ENCODE data around the gene ZSCAN26. TPM values are rescaled to one million over a fixed set of nuclear protein-coding genes. Genes with fewer than 3 reads are reported as not detected.

Gene ZSCAN26
- polyA plus RNA-seq, 1 of the 3 experiments (the other 2 are of a cell fraction): 11.0 TPM

DNA sequence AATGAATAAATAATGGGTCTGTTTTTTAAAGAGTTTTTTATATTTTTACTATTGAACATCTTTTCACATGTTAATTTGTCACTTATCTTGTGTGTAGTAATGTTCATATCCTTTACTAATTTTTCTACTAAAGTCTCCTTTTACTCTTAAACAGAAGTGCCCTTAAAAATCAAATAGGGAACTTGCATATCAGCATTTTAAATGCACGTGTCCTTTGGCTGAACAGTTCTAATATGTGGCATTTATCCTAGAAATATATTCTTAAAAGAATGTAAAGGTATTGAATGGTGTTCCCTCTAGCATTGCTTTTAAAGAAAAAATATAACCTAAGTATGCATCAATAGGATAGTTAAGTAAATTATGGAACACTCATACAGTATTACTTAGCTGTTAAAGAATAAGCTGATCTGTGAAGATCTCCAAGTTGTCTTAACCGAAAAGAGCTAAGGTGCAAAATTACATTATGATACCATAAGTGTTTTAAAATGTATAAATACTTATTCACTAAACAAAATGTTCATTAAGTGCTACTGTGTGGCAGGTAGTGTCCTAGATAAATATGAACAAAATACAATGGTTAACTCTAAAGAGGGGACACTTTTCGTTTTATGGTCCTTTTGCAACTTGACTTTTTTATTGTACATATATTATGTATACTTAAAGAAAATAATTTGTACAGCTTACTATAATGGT is 13.8 kb downstream of the ZSCAN26 start:
- Histone ChIP-seq H3F3A (replicated peaks; ENCODE audit: insufficient read depth) (peaks cover 8% of the 10 kb centered on the region), H3K4me1 (ENCODE audit: control insufficient read depth in 1 of 2, insufficient read depth in 2 of 2, low read depth in 1 of 2, low read length in 1 of 2) (peaks cover 0 to 7% of the 10 kb centered on the region in 2 experiments; a peak in 2 of 4 replicates), H3K36me3 (replicated peaks in 1 of 2; ENCODE audit: control insufficient read depth in 1 of 2, insufficient read depth in 2 of 2, low read length in 1 of 2) (peaks cover 29 to 38% of the 10 kb centered on the region in 2 experiments), H3K79me2 (ENCODE audit: insufficient read depth) (peaks cover 22% of the 10 kb centered on the region; the same call in 1 of the 2 replicates), H3K27ac (ENCODE audit: low read depth in 2 of 2, low read length in 1 of 2) (peak overlapping the region; percentile 35 to 62; a peak in 2 of 4 replicates), H3K4me3 (ENCODE audit: low read depth in 2 of 2, low read length in 1 of 2) (peak overlapping the region; percentile 93 to 98), H3K9me3 (no peaks in the 10 kb centered on the region), H3K9me2 (no peaks in the 10 kb centered on the region), H3K27me3 (ENCODE audit: insufficient read depth) (no peaks in the 10 kb centered on the region), H3K4me2 (peak overlapping the region; percentile 91), H4K20me1 (ENCODE audit: insufficient read depth) (no peaks in the 10 kb centered on the region), H2AFZ (ENCODE audit: low read depth) (peak overlapping the region; percentile 99), H3K9ac (peak overlapping the region; percentile 72)
- WGBS (ENCODE audit: low lambda C conversion rate): 37% methylated on average over 3 of the region's 3 CpGs
- no peak for DNase-seq
- ChIA-PET POLR2A (interaction anchor here (0.8 to 2.8 kb wide), 8 partner anchors 13 to 176 kb away, joined by 3 to 22 read pairs (median 6); partner anchors contain the start of genes ZKSCAN3, ZSCAN26 and ZSCAN31), CTCF (interaction anchor here (0.6 to 1.9 kb wide), 7 partner anchors 14 to 152 kb away, joined by 3 to 10 read pairs (median 3); partner anchors contain the start of gene ZSCAN26)
- no peak for TF ChIP-seq RXRA (IDR thresholded peaks at IDR 0.05; ENCODE audit: borderline replicate concordance, low read depth)
- no peak for TF ChIP-seq SIN3A (IDR thresholded peaks at IDR 0.05; ENCODE audit: borderline replicate concordance, low read depth, low read length)
- TF ChIP-seq EZH2phosphoT487 (IDR thresholded peaks at IDR 0.05; ENCODE audit: borderline replicate concordance, low read depth): no peak

DNA sequence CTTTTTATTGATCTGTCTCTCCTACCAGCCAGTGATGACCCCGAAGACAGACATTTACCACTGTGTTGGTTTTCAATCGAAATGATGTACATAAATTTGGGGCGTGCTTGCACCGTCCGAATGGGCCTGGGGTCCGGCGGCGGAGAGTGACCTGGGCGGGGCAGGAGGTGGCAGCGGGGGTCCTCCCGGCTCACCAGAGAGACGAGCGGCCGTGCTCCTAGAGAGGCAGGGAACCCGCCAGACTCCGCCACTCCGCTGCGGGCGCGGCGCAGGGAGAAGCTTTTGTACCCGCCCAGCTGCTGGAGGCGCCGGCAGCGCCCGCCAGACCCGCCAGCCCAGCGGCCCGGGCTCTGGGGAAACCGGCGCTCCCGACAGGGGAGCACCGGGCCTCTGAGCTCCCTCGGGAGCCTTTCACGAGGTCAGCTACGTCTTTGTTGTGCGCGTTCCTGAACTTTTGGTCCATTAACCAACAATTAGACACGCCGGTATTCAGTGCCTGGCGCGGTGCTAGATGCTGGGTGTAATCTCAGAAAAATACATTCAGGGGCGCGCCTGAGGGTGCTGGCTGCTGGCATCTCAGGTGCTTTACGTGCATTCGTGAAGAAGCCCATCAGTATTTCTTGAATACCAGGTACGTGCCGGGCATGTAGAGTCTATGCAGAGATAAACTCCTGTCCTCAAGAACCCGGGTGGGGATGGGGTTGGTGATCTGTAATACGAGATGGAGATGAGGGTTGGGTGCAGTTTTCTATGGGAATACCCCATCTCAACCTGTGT is 14.5 kb downstream of the ZSCAN26 start, which contains the start of gene PGBD1:
PGBD1 (plus strand) TSS at position 285 of the 777 bp plus-strand sequence. CDS start 2,242 bp downstream, outside the sequence.
- Histone ChIP-seq H3F3A (replicated peaks; ENCODE audit: insufficient read depth) (peaks cover 8% of the 10 kb centered on the region), H3K27ac (ENCODE audit: low read depth in 2 of 2, low read length in 1 of 2) (peak within 1 kb of the TSS; percentile 35 to 83; a peak in 3 of 4 replicates), H3K27me3 (ENCODE audit: insufficient read depth) (no peaks in the 10 kb centered on the region), H3K36me3 (replicated peaks in 1 of 2; ENCODE audit: control insufficient read depth in 1 of 2, insufficient read depth in 2 of 2, low read length in 1 of 2) (peaks cover 29 to 39% of the 10 kb centered on the region in 2 experiments), H3K4me1 (ENCODE audit: control insufficient read depth in 1 of 2, insufficient read depth in 2 of 2, low read depth in 1 of 2, low read length in 1 of 2) (peaks cover 0 to 7% of the 10 kb centered on the region in 2 experiments; a peak in 2 of 4 replicates), H3K9ac (peak within 1 kb of the TSS; percentile 72), H3K9me2 (no peaks in the 10 kb centered on the region), H3K4me3 (ENCODE audit: low read depth in 2 of 2, low read length in 1 of 2) (peak within 1 kb of the TSS; percentile 93 to 98), H3K79me2 (ENCODE audit: insufficient read depth) (peaks cover 22% of the 10 kb centered on the region; the same call in 1 of the 2 replicates), H3K4me2 (peak within 1 kb of the TSS; percentile 91), H2AFZ (ENCODE audit: low read depth) (peak within 1 kb of the TSS; percentile 99), H4K20me1 (ENCODE audit: insufficient read depth) (no peaks in the 10 kb centered on the region), H3K9me3 (no peaks in the 10 kb centered on the region)
- CTCF ChIA-PET: interaction anchor here (0.9 to 1.9 kb wide), 6 partner anchors 14 to 153 kb away, joined by 3 to 10 read pairs (median 4); partner anchors contain the start of gene ZSCAN26
- DNase-seq: peak; percentile 92
- POLR2A ChIA-PET: interaction anchor here (0.8 to 2.8 kb wide), 9 partner anchors 11 to 177 kb away, joined by 3 to 22 read pairs (median 4); partner anchors contain the start of genes ZKSCAN3, ZSCAN26 and ZSCAN31
- 2% methylated on average over 11 of the region's 50 CpGs for WGBS (ENCODE audit: low lambda C conversion rate)
- TF ChIP-seq YY1 (IDR thresholded peaks at IDR 0.05; ENCODE audit: low read depth): peak; percentile 42
- peak; percentile 90 for TF ChIP-seq TAF1 (IDR thresholded peaks at IDR 0.05; ENCODE audit: borderline replicate concordance, low read depth, low read length)
- TF ChIP-seq TEAD4 (IDR thresholded peaks at IDR 0.05; ENCODE audit: borderline replicate concordance, insufficient read depth): no peak
- peak; percentile 79 for TF ChIP-seq POLR2AphosphoS5 (IDR thresholded peaks at IDR 0.05; ENCODE audit: low read depth, low read length)
- no peak; the same call in 1 of the 2 replicates for TF ChIP-seq RAD21 (IDR thresholded peaks at IDR 0.05; ENCODE audit: low read length)
- TF ChIP-seq, protein P1, sequence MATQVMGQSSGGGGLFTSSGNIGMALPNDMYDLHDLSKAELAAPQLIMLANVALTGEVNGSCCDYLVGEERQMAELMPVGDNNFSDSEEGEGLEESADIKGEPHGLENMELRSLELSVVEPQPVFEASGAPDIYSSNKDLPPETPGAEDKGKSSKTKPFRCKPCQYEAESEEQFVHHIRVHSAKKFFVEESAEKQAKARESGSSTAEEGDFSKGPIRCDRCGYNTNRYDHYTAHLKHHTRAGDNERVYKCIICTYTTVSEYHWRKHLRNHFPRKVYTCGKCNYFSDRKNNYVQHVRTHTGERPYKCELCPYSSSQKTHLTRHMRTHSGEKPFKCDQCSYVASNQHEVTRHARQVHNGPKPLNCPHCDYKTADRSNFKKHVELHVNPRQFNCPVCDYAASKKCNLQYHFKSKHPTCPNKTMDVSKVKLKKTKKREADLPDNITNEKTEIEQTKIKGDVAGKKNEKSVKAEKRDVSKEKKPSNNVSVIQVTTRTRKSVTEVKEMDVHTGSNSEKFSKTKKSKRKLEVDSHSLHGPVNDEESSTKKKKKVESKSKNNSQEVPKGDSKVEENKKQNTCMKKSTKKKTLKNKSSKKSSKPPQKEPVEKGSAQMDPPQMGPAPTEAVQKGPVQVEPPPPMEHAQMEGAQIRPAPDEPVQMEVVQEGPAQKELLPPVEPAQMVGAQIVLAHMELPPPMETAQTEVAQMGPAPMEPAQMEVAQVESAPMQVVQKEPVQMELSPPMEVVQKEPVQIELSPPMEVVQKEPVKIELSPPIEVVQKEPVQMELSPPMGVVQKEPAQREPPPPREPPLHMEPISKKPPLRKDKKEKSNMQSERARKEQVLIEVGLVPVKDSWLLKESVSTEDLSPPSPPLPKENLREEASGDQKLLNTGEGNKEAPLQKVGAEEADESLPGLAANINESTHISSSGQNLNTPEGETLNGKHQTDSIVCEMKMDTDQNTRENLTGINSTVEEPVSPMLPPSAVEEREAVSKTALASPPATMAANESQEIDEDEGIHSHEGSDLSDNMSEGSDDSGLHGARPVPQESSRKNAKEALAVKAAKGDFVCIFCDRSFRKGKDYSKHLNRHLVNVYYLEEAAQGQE (IDR thresholded peaks at IDR 0.05; ENCODE audit: low read depth, low read length): peak; percentile 49; the same call in 1 of the 2 replicates
- TF ChIP-seq, protein P2, sequence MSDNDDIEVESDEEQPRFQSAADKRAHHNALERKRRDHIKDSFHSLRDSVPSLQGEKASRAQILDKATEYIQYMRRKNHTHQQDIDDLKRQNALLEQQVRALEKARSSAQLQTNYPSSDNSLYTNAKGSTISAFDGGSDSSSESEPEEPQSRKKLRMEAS (IDR thresholded peaks at IDR 0.05; ENCODE audit: low read depth): peak; percentile 30; the same call in 1 of the 2 replicates
- TF ChIP-seq JUND (IDR thresholded peaks at IDR 0.05): no peak
- peak; percentile 52; the same call in 1 of the 2 replicates for TF ChIP-seq GABPA (IDR thresholded peaks at IDR 0.05; ENCODE audit: low read depth)
- peak; percentile 68; the same call in 1 of the 2 replicates for TF ChIP-seq MXI1 (IDR thresholded peaks at IDR 0.05; ENCODE audit: low read depth, low read length)
- peak; percentile 91; the same call in 1 of the 2 replicates for TF ChIP-seq SIN3A (IDR thresholded peaks at IDR 0.05; ENCODE audit: borderline replicate concordance, low read depth, low read length)
